SIG-M5 (cell line): ENCODE data around the gene RNU6-1.

ENCODE experiments used
- DNase-seq: peaks from one replicate; lab custom pipeline; 2025; lab: John Stamatoyannopoulos, UW

The RNU6-1 gene

GRCh38 chr15:67857220-67857619 is 17.4 kb upstream of the RNU6-1 start:
- DNase-seq: no peak

GRCh38 chr15:67855842-67856241 is 16.0 kb upstream of the RNU6-1 start:
- no peak for DNase-seq

GRCh38 chr15:67854358-67854757 is 14.5 kb upstream of the RNU6-1 start:
- no peak for DNase-seq

GRCh38 chr15:67853454-67853853 is 13.6 kb upstream of the RNU6-1 start:
- no peak for DNase-seq

DNA sequence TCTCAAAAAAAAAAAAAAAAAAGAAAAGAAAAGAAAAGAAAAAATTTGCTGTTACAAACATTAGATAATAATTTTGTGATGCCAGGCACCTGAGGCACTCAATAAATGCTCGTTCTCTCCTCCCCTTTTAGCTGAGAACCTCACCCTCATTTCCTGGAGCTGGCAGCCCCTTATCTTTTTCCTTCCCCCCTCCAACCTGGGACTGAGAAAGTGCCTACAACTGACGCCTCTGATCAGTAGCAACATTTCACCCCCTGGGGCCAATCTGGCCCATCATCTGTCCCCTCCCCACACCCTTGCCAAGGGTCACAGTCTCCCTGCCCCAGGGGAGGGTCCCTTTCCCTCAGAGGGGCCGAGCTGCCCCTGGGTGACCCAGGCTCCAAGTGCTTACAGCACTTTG is 12.6 kb upstream of the RNU6-1 start:
- DNase-seq: no peak

- peak; percentile 70 for DNase-seq
Measured at GRCh38 chr15:67850994-67851571, 11.2 kb upstream of the RNU6-1 start.

- DNase-seq: no peak
Measured at GRCh38 chr15:67850336-67850735, 10.5 kb upstream of the RNU6-1 start.

DNA sequence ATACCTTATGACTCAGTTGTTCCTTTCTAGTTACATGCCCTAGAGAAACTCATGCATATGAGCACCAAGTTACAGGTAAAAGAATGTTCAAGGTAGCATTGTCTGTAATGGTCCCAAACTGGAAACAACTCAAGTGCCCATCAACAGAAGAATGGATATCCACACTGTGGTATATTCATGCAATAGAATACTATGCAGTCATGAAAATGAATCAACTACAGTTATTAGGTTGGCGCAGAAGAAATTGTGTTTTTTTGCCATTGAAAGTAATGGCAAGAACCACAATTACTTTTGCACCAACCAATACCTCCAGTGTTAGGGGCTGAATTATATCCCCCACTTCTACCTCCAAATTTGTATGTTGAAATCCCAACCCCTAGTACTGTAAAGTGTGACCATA is 9.7 kb upstream of the RNU6-1 start:
- no peak for DNase-seq

GRCh38 chr15:67845974-67846373 is 6.1 kb upstream of the RNU6-1 start:
- no peak for DNase-seq

DNA sequence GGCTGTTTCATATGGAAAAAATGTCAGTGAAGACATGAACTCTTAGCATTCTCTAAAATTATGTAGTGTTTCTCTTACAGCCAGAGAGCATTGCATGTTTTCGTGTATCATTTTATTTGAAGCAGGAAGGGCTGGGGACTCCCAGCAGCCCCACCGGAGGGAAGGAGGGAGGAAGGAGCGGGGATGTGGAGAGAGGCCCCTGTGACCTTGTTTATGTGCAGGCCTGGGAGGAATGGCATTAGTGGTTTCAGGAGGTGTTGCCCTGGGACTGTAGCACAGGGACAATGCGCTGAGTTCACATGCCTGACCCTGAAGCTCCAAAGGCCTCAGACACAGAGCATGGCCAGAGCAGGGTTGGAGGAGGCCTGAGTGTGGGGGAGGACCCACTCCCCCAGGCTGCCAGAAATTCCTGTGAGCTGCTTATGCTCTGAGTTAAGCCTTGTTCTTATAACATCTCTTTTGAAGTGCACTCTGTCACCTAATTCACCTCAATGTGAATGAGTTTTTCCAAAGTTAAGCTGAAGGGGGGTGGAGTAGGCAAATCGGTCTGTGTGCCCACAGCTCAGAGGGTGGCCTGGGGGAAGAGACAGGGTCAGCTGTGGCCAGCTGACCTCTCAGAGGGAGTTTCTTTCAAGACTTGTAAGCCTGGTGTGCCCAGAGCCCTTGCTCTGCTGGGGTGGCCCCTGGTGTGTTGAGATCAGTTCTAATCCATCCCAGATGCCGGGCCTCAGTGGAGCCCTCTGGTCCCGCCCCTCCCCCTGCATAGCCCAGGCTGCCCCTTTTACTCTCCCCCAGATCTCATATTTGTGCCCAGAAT is 3.9 kb upstream of the RNU6-1 start:
- no peak for DNase-seq

- DNase-seq: no peak
Measured at GRCh38 chr15:67843092-67843501, 3.3 kb upstream of the RNU6-1 start.

DNA sequence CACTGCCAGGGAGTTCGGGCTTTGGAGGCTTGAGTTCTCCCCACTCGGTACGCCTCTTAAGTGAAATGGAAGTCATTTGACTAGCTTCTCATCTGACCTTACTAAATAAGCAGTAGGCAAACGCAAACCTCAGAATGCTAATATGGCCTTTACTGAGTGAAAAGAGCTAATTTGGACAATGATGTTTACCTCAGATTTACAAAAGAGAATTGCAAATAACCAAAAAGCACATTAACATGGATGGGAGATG is 1.6 kb upstream of the RNU6-1 start:
- DNase-seq: no peak

DNA sequence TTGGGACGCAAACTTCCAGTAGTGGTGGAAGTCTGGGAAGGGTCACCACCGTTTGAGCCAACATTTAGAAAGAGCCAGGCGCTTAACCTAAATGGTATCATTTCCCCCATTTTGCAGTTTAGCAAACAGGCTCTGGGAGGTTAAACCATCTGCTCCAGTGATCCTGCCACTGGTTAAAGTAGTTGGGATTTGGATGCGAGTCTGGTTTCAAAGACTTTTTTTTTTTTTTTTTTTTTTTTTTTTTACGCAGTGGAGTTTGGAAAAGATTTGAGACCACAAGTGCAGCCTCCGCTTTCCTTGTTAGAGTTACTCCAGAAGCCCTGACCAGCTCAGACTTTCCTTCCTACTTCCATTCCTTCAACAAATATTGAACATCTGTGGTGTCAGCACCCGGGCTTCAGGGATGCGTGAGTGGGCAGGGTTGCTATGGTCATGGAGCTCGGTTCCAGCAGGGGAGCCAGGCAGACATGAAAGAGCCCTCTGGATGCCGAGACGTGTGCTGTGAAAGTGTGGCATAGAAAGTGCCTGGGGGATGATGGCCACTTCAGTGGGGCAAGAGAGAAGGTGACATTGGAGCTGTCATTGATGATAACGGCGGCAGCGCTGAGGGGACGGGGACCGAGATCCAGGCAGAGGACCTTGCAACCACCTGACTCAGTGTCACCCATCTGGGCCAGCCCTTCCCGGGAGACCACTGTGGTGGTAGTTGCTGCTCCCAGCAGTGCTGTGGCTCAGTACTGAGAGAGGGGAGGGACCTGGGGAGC is 1.1 kb upstream of the RNU6-1 start:
- no peak for DNase-seq

- no peak for DNase-seq
Measured at GRCh38 chr15:67839499-67839928, 331 bp downstream of the RNU6-1 start.

DNA sequence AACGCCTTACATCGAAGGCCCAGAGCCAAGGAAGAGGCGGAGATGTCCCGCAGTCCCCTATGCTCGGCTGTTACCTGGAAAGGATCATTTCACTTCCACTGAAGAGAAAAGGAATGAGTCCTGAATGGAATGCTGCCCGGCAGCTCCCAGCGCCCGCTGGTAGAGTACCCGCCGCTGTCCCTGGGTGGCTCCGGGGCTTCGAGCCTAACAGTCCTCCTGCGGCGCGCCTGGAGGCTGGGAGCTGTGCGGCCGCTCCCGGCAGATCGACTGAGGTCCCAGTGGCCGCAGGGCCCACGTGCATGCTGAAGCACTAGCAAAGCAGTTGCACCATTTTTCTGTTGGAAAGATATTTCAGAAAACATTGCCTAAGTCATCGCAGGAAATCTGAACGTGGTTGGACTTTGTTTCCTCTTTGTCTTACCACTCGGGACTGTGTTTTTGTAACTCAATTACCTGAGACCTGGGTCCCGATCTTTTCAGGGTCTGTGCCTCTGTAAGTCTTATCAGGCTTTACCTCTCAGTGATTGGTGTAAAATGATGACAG is 984 bp downstream of the RNU6-1 start:
- no peak for DNase-seq

- DNase-seq: no peak
Measured at GRCh38 chr15:67836955-67837354, 2.9 kb downstream of the RNU6-1 start.

GRCh38 chr15:67836477-67836876 is 3.4 kb downstream of the RNU6-1 start:
- no peak for DNase-seq

DNA sequence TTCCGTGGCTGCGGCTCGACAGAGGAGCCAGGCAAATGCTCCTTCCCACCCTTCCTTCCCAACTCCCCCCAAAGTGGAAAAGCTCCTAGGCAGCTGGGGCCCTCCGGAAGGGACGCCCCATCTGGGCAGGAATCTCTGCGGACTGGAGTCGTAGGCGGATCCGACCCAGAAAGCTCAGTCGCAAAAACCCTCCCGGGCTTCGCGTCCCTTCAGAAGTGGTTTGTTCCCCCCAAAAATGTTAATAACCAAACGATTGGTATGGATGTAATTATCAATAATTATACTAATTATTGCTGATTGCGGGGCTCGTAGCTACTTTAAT is 3.8 kb downstream of the RNU6-1 start:
- DNase-seq: no peak

DNA sequence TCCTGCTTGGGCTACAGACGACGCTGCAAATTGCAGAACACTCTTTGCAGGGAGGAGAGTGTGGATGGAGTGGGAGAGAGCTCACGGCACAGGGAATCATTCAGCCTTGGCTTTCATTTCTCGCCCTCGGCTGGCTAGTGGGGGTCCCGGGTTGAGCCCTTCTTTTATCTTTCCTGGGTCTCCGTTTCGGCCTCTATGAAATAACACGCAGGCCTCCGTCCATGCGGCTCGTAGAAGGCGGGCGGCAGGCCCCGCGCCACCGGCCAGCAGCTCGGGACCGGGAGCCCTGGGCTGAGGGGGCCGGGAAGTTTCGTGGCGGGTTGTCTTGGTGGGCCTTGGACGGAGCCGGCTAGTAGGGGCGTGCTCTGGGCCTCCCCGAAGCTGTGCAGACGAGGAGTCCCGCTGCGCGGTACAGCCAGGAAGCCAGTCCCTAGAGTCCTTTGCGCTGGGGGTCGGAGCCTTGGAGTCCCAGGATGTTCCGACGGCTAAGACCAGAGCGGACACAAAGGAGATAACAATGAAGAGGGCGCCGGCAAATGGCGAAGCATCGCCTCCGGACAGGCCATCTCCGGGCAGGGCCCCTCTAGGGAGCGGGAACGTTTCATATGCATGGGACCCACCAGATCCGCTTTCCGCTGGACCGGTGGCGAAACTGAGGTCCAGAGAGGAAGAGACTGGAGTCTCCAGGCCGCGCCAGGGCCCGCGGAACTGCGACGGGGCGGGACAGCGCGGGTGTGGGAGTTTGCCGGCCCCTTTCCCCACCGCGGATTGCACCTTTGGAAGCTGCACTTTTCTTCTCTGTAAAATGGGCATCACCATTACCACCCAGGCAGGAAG is 4.3 kb downstream of the RNU6-1 start:
- DNase-seq: no peak

- no peak for DNase-seq
Measured at GRCh38 chr15:67834581-67835296, 5.1 kb downstream of the RNU6-1 start.

DNA sequence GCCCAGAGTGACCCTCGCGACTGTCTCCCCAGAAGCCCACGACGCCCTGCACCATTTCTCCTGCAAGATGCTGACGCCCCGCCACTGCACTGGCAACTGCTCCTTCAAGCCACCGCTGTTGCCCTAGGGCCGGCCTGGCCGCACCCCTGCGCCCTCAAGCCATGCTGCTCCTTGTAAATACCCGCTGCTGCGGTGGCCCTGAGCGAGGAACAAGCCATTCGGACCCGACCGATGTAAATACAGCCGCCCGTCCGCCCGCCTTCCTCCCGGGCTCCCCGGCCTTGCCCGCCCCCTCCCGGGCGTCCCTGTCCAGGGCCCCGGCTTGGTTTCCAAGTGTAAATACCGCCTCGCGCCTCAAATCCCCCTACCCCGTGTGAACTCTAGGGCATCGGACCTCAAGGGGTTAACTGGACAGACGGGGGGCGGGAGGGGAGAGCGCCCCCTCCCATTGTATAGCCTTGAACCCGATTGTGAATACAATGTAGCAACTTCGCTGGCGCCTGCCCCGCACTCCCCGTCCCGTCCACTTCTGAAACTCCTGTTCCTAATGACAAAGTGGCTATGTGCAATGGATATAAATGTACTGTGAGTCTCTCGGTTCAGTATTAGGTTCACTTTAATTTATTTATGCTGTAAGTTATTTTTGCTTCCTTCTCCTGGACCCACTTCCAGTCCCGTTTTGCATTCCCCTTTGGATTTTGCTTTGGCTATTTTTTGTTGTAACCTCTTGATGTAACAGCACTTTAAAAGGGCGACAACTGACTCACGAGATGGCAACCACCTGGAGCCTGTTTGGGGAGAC is 5.9 kb downstream of the RNU6-1 start:
- DNase-seq: no peak
